Breast epithelium (tissue), 3 donors: ENCODE results near the gene GBA2.

Experiments
- CTCF ChIP-seq, 3 donors: fragments of 450-650 bp; IDR thresholded peaks; one replicate each; pipeline ENCODE4 v1.5.1; 2016 to 2017; ENCODE audit warnings: antibody characterized with exemption in 3 of 3, mild to moderate bottlenecking in 3 of 3, moderate library complexity in 3 of 3
- POLR2A ChIP-seq: fragments of 450-650 bp; IDR thresholded peaks from one replicate; pipeline ENCODE4 v1.6.1; 2016; ENCODE audit warnings: antibody characterized with exemption, mild to moderate bottlenecking, moderate library complexity

- no peak for TF ChIP-seq CTCF (IDR thresholded peaks at IDR 0.05)
- no peak for TF ChIP-seq POLR2A
Observed at GRCh38 chr9:35749515-35750255, 657 bp upstream of the GBA2 start.
